Left forelimb (tissue), 1 donor: ENCODE data around the gene HIGD2A.
"Not testable (repeated sequence)": the region's sequence is repeated elsewhere in the genome, so short reads cannot be mapped to it uniquely, and the experiment has no call there.

ENCODE experiments used
- DNase-seq: peaks from one replicate; pipeline ENCODE4 v3.0.0-alpha.2; 2018; ENCODE audit warnings: low spot score

HIGD2A gene

GRCh38 chr5:176394881-176395675, 6.5 kb downstream of the HIGD2A start:
- DNase-seq, result no peak

DNA sequence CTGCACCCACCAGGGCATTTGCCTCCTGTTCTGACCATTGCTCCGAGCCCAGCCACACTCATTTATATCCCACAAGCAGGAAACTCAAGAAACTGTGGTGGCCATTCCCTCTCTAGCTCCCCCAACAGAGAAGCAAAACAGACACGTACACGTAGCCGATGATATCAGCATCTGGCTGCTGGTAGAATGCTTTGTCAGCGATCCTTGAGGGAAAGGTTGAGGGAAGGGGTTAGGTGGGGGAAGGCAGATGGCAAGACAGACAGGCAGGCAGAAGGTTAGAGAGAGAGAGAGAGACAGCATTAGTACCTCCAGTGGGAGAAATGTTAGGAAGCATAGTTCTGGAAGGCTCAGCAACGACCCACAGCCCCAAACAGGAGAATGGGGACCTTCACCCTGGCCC, 7.8 kb downstream of the HIGD2A start:
- no peak for DNase-seq

DNA sequence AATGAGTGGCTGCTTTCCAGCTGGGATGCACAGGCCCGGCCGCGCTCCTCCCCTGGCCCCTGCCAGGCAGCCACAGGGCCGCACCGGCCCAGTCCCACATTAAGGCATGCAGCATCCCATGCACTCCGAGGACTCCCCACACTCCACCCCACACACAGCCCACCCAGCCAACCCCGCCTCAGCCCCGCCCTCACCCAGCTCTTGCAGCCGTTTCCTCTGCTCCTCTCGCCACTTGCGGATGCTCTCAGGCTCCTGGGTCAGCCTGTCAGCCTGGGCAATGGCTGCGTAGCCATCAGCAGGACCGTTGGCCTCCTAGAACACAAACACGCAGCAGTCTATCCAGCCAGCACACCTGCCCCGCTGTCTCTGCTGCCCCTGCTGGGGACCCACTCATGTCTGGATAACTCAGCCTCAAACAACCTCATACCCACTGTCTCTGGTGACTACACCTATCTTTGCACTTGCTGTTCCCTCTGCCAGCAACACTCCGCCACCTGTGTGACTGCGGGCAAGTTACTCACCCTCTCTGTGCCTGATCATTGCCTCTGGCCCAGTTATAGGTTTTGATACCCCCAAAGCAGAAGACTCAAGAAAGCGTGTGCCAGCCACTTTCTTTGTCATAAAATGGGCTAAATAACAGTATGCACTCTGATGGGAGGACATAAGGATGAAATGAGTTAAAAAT, 9.3 kb downstream of the HIGD2A start:
- no peak for DNase-seq

DNA sequence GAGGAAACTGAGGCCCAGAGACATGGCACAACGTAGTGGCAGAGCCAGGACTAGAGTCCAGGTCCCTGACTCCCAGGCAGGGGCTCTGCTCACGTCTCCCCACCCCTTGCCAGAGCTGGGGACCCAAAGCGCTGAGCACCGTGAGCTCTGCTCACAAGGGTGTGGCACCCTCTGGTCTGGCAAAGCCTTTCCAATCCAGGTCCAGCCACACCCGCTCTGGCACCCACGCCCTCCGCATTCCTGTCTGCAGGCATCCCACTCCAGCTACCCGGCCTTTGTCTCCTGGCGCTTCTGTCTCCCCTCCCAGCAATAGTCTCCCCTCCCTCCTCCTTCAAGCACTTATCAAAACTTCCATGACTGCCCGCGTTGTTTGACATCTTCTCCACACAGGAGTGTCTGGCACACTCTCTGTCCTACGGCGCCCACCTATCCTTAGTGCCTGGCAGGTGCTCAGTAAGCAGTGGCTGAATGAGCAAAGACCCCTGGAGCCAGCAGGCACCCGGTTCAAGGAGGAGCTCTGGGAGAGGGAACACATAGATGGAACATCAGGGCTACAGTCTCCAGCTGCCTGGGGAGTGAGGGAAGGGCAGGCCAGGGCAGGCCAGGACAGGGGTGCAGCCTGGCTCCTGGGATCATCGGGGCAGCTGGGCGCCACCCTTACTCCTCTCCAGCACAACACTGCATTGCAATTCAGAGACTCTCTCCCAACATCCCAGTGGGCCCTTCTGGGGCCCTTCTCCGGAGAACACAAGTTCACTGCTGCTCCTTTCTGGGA, 12.0 kb downstream of the HIGD2A start:
- DNase-seq, result no peak

DNA sequence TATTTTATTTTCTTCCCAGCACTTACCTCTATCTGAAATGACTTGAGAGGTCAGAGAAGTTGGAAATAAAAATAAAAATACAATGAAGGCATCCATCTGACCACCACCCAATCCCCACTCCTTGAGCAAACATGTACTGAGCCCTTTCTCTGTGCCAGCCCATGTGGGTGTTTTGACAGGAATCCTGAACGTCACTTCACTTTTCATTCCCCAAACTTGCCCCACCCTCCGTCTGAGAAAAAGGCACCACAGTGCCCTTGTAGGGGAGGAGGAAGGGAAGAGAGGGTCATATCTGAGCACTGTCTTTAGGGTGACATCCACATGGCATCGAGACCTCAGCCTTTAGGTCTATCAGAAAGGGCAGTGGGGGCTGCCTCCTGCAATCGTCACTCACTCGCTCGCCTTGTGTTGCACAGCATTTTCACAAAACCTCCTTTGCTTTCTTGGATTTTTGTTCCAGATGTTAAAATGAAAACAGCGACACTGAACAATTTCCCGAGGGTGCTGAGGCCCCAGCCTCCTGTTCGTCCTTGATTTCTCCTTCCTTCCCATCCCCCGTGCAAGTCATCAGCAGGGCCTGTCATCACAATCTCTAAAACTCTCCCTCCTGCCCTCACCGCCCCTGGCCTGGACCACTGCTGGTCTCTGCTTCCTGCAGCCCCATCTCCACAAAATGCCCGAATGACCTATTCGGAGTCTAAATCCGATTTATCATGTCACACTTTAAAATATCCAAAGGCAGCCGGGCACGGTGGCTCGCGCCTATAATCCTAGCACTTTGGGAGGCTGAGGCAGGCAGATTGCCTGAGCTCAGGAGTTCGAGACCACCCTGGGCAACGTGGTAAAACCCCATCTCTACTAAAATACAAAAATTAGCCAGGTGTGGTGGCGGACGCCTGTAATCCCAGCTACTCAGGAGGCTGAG, 13.0 kb downstream of the HIGD2A start:
- DNase-seq, result no peak

DNA sequence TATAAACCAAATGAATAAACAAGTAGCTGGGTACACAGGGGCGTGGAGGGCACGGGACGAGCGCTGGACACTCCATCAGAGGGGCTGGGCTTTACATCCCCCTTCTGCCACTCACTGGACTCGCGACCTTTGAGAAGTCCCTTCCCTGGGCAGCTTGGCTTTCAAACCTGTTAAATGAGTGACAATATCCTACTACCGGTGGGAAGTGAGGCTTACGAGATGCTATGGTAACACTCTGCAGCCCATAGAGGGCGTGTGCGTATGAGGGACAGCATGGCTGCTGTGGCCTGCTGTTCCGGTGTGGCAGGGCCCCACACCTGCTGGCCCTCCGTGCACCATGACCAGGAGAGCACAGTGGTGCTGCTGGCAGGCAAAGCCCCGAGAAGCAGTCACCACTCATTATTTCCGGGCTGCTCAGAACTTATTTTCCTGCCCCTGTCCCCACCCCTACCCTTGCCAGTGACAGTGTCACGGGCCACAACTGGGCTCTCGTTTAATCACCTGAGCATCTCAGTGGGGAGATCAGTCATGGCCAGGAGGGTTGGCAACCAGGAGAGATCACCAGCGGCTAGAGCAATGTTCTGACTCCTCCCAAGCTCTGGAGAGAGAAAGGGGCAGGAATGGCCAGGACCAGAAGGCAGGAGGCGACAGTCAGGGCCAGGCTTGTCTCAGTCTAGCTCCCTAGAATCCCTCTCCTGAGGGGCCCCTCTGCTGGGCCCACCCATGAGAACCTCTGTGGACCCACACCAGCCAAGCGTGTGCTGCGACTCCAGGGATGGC, 17.3 kb downstream of the HIGD2A start:
- no peak for DNase-seq

DNA sequence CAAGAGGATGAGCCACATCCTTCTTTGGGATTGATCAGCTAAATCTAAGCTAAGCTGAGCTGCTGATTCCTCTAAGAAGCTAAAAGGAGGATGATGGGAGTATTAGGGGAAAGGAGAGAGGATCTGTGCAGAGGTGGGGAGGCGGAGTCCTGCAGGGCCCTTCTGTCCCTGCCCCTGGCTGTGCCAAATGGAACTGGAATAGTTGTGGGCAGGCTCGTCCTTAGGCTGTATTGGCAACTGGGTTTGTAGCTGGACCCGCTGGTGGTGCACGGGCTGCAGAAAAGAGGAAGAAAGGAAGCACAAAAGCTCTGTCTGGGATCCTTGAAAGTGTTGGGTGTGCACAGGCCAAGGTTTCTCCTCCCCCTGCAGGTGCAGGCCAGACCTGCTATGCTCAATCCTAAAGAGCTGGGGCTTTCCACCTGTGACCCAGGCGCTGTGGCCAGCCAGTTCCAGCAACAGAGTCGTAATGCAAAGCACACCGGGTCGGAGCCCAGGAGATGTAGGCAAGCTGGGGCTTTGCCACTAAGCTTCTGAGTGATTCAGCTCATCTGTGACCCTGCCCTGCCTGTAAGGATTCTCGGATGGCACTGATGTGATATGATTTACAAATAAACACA, 18.0 kb downstream of the HIGD2A start:
- DNase-seq, result no peak

GRCh38 chr5:176407456-176408251, 19.1 kb downstream of the HIGD2A start:
- no peak for DNase-seq

- not testable (repeated sequence) for DNase-seq
Measured at GRCh38 chr5:176408252-176408573, 19.7 kb downstream of the HIGD2A start.

GRCh38 chr5:176408590-176408989, 20.0 kb downstream of the HIGD2A start:
- DNase-seq, result no peak

GRCh38 chr5:176409765-176410164, 21.2 kb downstream of the HIGD2A start:
- DNase-seq, result no peak

DNA sequence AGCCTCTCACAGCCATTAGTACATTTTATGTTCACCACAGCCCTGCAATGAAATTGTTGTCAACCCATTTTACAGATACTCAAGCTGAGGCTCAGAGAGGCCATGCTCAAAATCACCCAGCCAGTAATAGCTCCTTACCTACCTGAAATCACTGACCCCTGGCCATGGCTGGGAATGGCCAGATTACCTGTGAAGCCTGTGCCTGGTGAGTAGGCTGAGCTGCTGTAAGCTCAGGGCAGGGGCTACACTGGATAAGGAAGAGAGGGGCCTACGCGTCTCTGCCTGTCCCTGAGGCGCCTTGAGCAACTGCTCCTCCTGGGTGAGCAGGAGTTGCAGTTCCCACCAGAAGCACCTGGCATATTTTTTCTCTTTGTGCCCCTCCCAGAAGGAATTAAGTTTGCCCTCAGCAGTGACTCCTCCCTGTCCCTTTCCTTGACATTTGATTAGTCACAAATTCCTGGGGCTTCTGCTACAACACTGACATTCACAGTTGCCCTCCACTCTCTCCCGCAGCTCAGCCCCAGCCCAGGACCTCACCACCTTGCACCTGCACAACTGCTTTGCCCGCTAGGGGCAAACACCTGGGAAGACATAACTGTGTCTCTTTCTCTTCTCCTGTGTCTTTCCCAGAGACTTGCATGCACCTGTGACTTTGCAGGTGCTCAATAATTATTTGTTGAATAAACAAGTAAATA, 22.1 kb downstream of the HIGD2A start:
- DNase-seq, result no peak

- no peak for DNase-seq
Measured at GRCh38 chr5:176412517-176413254, 24.1 kb downstream of the HIGD2A start.

- DNase-seq, result no peak
Measured at GRCh38 chr5:176413255-176413565, 24.7 kb downstream of the HIGD2A start.

GRCh38 chr5:176413709-176414191, 25.2 kb downstream of the HIGD2A start:
- DNase-seq, result no peak

- no peak for DNase-seq
Measured at GRCh38 chr5:176414704-176415103, 26.2 kb downstream of the HIGD2A start.

DNA sequence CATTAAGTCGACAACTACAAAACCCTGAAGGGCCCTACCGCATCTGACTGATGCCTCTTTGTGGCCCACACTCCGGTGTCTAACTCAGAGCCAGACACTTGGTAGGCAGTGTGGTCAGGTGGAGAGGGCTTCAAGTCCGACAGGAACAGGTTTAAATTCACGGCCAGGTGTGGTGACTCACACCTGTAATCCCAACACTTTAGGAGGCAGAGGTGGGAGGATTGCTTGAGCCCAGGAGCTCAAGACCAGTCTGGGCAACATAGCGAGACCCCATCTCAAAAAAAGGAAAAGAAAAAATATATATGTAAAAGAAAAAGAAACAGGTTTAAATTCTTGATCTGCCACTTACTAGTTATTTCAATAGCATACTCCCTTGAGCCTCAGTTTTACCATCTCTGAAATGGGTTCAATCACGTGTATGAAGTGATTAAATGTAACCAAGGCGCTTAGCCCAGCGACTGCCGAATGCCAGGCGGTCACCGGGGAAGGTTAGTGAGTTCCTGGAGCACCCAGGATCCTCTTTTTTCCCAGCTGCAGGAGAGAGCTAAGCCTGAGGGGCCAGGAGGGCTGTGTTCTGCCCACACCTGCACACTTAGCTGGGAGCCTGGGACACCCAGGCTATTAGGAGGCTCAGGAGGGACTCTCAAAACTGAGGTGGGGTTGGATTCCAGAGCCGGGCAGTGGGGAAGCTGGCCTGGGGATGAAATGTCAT, 26.8 kb downstream of the HIGD2A start:
- DNase-seq, result no peak
